GM12878 (cell line): ENCODE results near the gene BCAP29. TPM values are rescaled to one million over a fixed set of nuclear protein-coding genes. Genes with fewer than 3 reads are reported as not detected.

ENCODE experiments used
- ATAC-seq: fragments of 200-7000 bp; cut with Tn5 transposase; 3 replicates; pipeline ENCODE4 v1.9.1; 2020; ENCODE audit warnings: mild to moderate bottlenecking, moderate library complexity
- BruUV-seq: library from RNA; stranded (reverse); fragments of 400-500 nt; replicated peaks from 2 replicates; lab custom pipeline; 2021; lab: Mats Ljungman, UMichigan
- CTCF ChIA-PET: fragments of 300-600 bp; sonication (Branson Sonifier 250); formaldehyde crosslinking; extraction: SDS; loops from one replicate; lab custom pipeline; 2021; ENCODE audit warnings: inconsistent platforms; lab: Yijun Ruan, JAX
- POLR2A ChIA-PET: fragments of 350-600 bp; formaldehyde crosslinking; extraction: SDS; loops from one replicate; lab custom pipeline; 2021; ENCODE audit warnings: inconsistent platforms; lab: Charles Lee
- RAD21 ChIA-PET: fragments of 300-600 bp; sonication (Branson Sonifier 250); formaldehyde crosslinking; loops from one replicate; lab custom pipeline; 2023; ENCODE audit warnings: antibody characterized with exemption; ENCODE audit not compliant: unreplicated experiment; lab: Charles Lee
- SMC1A ChIA-PET: fragments of 300-600 bp; sonication (Branson Sonifier 250); formaldehyde crosslinking; loops from one replicate; lab custom pipeline; 2023; ENCODE audit not compliant: unreplicated experiment, uncharacterized antibody; lab: Charles Lee
- DNase-seq: peaks from one replicate; pipeline ENCODE4 v3.0.0-alpha.2; 2011; ENCODE audit warnings: low read depth, low spot score
- FAIRE-seq: peaks from 3 replicates; lab custom pipeline; 2011; peaks lifted over from hg19 to GRCh38; lab: Jason Lieb, UNC
- H2AFZ ChIP-seq: 2 replicates; pipeline ENCODE4 v1.6.0; 2011; ENCODE audit warnings: low read depth, low read length, control low read depth; ENCODE audit not compliant: control insufficient read depth
- H3K27ac ChIP-seq: 2 replicates; pipeline ENCODE4 v1.5.1; 2011; ENCODE audit warnings: control low read depth; ENCODE audit not compliant: control insufficient read depth, insufficient read depth
- H3K27me3 ChIP-seq, 2 experiments: replicated peaks in 1 of 2; 2 replicates each; pipeline versions ENCODE4 v1.6.0 to v1.6.1; 2011; ENCODE audit warnings: low read length in 1 of 2; ENCODE audit not compliant: control insufficient read depth in 2 of 2, insufficient read depth in 2 of 2
- H3K36me3 ChIP-seq, 2 experiments: 2 replicates each; pipeline ENCODE4 v1.5.1; 2011; ENCODE audit warnings: low read length in 1 of 2; ENCODE audit not compliant: control insufficient read depth in 2 of 2, insufficient read depth in 2 of 2
- H3K4me1 ChIP-seq: 2 replicates; pipeline ENCODE4 v1.6.1; 2011; ENCODE audit warnings: mild to moderate bottlenecking, low read length, moderate library complexity, mixed read lengths; ENCODE audit not compliant: control insufficient read depth, insufficient read depth
- H3K4me2 ChIP-seq: 2 replicates; pipeline ENCODE4 v1.6.0; 2011; ENCODE audit warnings: control low read depth; ENCODE audit not compliant: control insufficient read depth, insufficient read depth
- H3K4me3 ChIP-seq: fragments of 200-600 bp; sonication (generic); 2 replicates; pipeline ENCODE4 v1.5.1; 2016
- H3K79me2 ChIP-seq: 2 replicates; pipeline ENCODE4 v1.6.0; 2011; ENCODE audit warnings: low read length; ENCODE audit not compliant: control insufficient read depth, insufficient read depth
- H3K9ac ChIP-seq: 2 replicates; pipeline ENCODE4 v1.8.0; 2011; ENCODE audit warnings: low read length, control low read depth, mixed read lengths; ENCODE audit not compliant: control insufficient read depth, insufficient read depth
- H3K9me3 ChIP-seq: replicated peaks from 3 replicates; pipeline ENCODE4 v1.5.1; 2011; ENCODE audit warnings: mild to moderate bottlenecking, low read length; ENCODE audit not compliant: control insufficient read depth, insufficient read depth
- H4K20me1 ChIP-seq: 2 replicates; pipeline ENCODE4 v1.6.0; 2011; ENCODE audit not compliant: control insufficient read depth, insufficient read depth
- BMI1 ChIP-seq: fragments of 450-650 bp; IDR thresholded peaks from 2 replicates; pipeline ENCODE4 v1.6.1; 2016; ENCODE audit warnings: mild to moderate bottlenecking, moderate library complexity, borderline replicate concordance
- CTCF ChIP-seq, 3 experiments: IDR thresholded peaks in 2 of 3; conservative IDR thresholded peaks in 1 of 3; 2 replicates each; pipeline ENCODE4 v1.5.1; 2011; ENCODE audit warnings: low read depth in 3 of 3, low read length in 3 of 3, mild to moderate bottlenecking in 3 of 3, control low read depth in 2 of 3, moderate library complexity in 2 of 3, inconsistent platforms in 1 of 3, mixed read lengths in 1 of 3; ENCODE audit not compliant: control insufficient read depth in 2 of 3, insufficient read depth in 1 of 3; ENCODE audit errors: extremely low read depth in 1 of 3
- E2F8 ChIP-seq: fragments of 450-650 bp; IDR thresholded peaks from 2 replicates; pipeline ENCODE4 v1.6.1; 2018; ENCODE audit warnings: mild to moderate bottlenecking, low read depth, moderate library complexity; ENCODE audit not compliant: partially characterized antibody
- FOXK2 ChIP-seq: fragments of 450-650 bp; IDR thresholded peaks from 2 replicates; pipeline ENCODE4 v1.6.1; 2017; ENCODE audit warnings: mild to moderate bottlenecking, moderate library complexity
- IKZF1 ChIP-seq: fragments of 450-650 bp; conservative IDR thresholded peaks from 2 replicates; pipeline ENCODE4 v1.6.1; 2017; ENCODE audit warnings: antibody characterized with exemption, mild to moderate bottlenecking
- IRF5 ChIP-seq: fragments of 450-650 bp; IDR thresholded peaks from 2 replicates; pipeline ENCODE4 v1.6.1; 2017; ENCODE audit warnings: borderline replicate concordance
- MAX ChIP-seq: IDR thresholded peaks from 2 replicates; pipeline ENCODE4 v1.6.1; 2012; ENCODE audit warnings: low read depth, low read length, improper control_type of control experiment
- RELA ChIP-seq: fragments of 450-650 bp; IDR thresholded peaks from 2 replicates; pipeline ENCODE4 v1.8.0; 2014; ENCODE audit warnings: borderline replicate concordance; ENCODE audit not compliant: partially characterized antibody
- SIX5 ChIP-seq: IDR thresholded peaks from 2 replicates; pipeline ENCODE4 v1.6.1; 2011; ENCODE audit warnings: mild to moderate bottlenecking, low read depth, low read length, moderate library complexity; ENCODE audit not compliant: severe bottlenecking
- SKIL ChIP-seq: fragments of 450-650 bp; IDR thresholded peaks from 2 replicates; pipeline ENCODE4 v1.6.1; 2017; ENCODE audit warnings: mild to moderate bottlenecking, low read depth, inconsistent platforms; ENCODE audit not compliant: poor library complexity, severe bottlenecking
- SUZ12 ChIP-seq: fragments of 200-600 bp; sonication (generic); IDR thresholded peaks from one replicate; pipeline ENCODE4 v1.6.1; 2018; ENCODE audit warnings: antibody characterized with exemption, mild to moderate bottlenecking; ENCODE audit not compliant: unreplicated experiment
- TAF1 ChIP-seq: IDR thresholded peaks from 2 replicates; pipeline ENCODE4 v1.6.1; 2011; ENCODE audit warnings: mild to moderate bottlenecking, low read depth, low read length, borderline replicate concordance
- TCF7 ChIP-seq: IDR thresholded peaks from 2 replicates; pipeline ENCODE4 v1.6.1; 2014; ENCODE audit warnings: antibody characterized with exemption, borderline replicate concordance
- ZNF384 ChIP-seq: IDR thresholded peaks from 2 replicates; pipeline ENCODE4 v1.6.1; 2012; ENCODE audit warnings: low read depth, mild to moderate bottlenecking, low read length, improper control_type of control experiment, borderline replicate concordance
- ZZZ3 ChIP-seq: IDR thresholded peaks from 2 replicates; pipeline ENCODE4 v1.6.1; 2011; ENCODE audit warnings: low read depth; ENCODE audit not compliant: control insufficient read depth, insufficient read length
- WGBS: methylation state at CpG from one replicate; pipeline ENCODE4 v1.1.6; 2016; ENCODE audit warnings: low lambda C conversion rate; ENCODE audit not compliant: insufficient replicate concordance, insufficient coverage; ENCODE audit errors: missing lambda C conversion rate; 5-methylcytosine and 5-hydroxymethylcytosine counted together
- in situ Hi-C: fragments of 300-500 bp; cut with MboI; formaldehyde crosslinking; loops from 9 replicates; pipeline ENCODE4 v1.14.3; 2018; ENCODE audit warnings: mixed read lengths
- intact Hi-C: fragments of 100-400 bp; cut with micrococcal nuclease; formaldehyde crosslinking; loops from one replicate; pipeline ENCODE4 v1.14.2; 2022; ENCODE audit not compliant: unreplicated experiment
- polyA plus RNA-seq, 11 experiments: library from polyadenylated mRNA; depleted of rRNA in 4 of 11; unstranded in 6 of 11; stranded (reverse) in 5 of 11; fragments of >200 nt; fragmentation: Nextera tagmentation in 4 of 11; fragmentation: Illumina TruSeq in 1 of 11; extraction: Ambion mirVana in 4 of 11; extraction: Trizol in 1 of 11; gene quantifications; 1 replicate in 1 of 11; 2 replicates in 10 of 11; pipeline versions ENCODE4 v1.2.1 to v1.2.3, GENCODE V29; 2011 to 2016; ENCODE audit warnings: inconsistent platforms in 2 of 11, missing spikeins in 2 of 11, low read depth in 1 of 11
- total RNA-seq, 4 experiments: library from RNA; depleted of rRNA in 3 of 4; stranded (reverse); fragments of >200 nt in 3 of 4; fragmentation: Illumina TruSeq in 1 of 4; extraction: Trizol in 1 of 4; gene quantifications; 2 replicates each; pipeline versions ENCODE4 v1.2.1 to v1.2.3, GENCODE V29; 2013 to 2021

BCAP29 gene
- total and polyA plus RNA-seq, 10 of the 15 experiments (the other 5 are each of a cell fraction or from before 2014, with no cell fraction given) = 26.5 to 58.5 (median 34.8) TPM

GRCh38 chr7:107588529-107589130 is 8.6 kb downstream of the BCAP29 start:
- 99% methylated on average over 5 of the region's 5 CpGs for WGBS
- Histone ChIP-seq H3K9me3 (no peaks in the 10 kb centered on the region), H3K79me2 (no peaks in the 10 kb centered on the region), H3K27me3 (no peaks in the 10 kb centered on the region), H2AFZ (no peak overlapping the region), H3K4me2 (no peak overlapping the region), H4K20me1 (no peaks in the 10 kb centered on the region), H3K4me1 (no peaks in the 10 kb centered on the region), H3K4me3 (no peak overlapping the region), H3K27ac (no peak overlapping the region), H3K9ac (no peak overlapping the region), H3K36me3 (peaks cover 0 to 5% of the 10 kb centered on the region in 2 experiments; a peak in 1 of 4 replicates)
- ChIA-PET RAD21 (no interaction called here), CTCF (interaction anchor here (0.8 kb wide), 2 partner anchors 9 to 135 kb away, joined by 3 read pairs; no protein-coding TSS in a partner anchor), SMC1A (no interaction called here), POLR2A (no interaction called here)
- in situ Hi-C loops (no loop called here), intact Hi-C loops (loop anchor here (10.0 kb wide), 1 partner anchor 136 kb away; no protein-coding TSS in a partner anchor)
- DNase-seq (no peak), FAIRE-seq (no peak), ATAC-seq (no peak)
- BruUV-seq = no TSS peak
- TF ChIP-seq RELA = no peak
- TF ChIP-seq SUZ12 = no peak
- TF ChIP-seq TAF1 = no peak
- no peak for TF ChIP-seq IRF5
- TF ChIP-seq CTCF (IDR thresholded peaks at IDR 0.05 in 2 of 3, conservative IDR thresholded peaks at IDR 0.05 in 1 of 3; ENCODE audit: control insufficient read depth in 2 of 3, extremely low read depth in 1 of 3, insufficient read depth in 1 of 3, low read depth in 3 of 3, low read length in 3 of 3) = no peak
- no peak for TF ChIP-seq FOXK2
- no peak for TF ChIP-seq E2F8
- no peak for TF ChIP-seq ZNF384
- no peak for TF ChIP-seq ZZZ3
- no peak for TF ChIP-seq TCF7
- TF ChIP-seq SKIL = no peak
- TF ChIP-seq SIX5 = no peak
- TF ChIP-seq BMI1 = no peak
- TF ChIP-seq IKZF1 = no peak
- no peak for TF ChIP-seq MAX
